ENCODE results near the gene ULBP2.

DNA sequence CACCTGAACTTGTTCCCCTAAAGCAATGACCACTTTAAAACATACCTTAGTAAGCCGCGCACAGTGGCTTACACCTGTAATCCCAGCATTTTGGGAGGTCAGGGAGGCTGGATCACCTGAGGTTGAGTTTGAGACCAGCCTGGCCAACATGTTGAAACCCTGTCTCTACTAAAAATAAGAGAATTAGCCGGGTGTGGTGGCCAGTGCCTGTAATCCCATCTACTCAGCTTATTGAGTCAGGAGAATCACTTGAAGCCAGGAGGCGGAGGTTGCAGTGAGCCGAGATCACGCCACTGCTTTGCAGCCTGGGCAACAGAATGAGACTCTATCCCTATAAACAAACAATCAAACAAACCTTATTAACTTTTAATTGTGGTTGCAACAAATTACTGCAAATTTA is 42.3 kb upstream of the ULBP2 start:
- TF ChIP-seq POLR2A (IDR thresholded peaks at IDR 0.05) = no peak
- TF ChIP-seq, protein P1, sequence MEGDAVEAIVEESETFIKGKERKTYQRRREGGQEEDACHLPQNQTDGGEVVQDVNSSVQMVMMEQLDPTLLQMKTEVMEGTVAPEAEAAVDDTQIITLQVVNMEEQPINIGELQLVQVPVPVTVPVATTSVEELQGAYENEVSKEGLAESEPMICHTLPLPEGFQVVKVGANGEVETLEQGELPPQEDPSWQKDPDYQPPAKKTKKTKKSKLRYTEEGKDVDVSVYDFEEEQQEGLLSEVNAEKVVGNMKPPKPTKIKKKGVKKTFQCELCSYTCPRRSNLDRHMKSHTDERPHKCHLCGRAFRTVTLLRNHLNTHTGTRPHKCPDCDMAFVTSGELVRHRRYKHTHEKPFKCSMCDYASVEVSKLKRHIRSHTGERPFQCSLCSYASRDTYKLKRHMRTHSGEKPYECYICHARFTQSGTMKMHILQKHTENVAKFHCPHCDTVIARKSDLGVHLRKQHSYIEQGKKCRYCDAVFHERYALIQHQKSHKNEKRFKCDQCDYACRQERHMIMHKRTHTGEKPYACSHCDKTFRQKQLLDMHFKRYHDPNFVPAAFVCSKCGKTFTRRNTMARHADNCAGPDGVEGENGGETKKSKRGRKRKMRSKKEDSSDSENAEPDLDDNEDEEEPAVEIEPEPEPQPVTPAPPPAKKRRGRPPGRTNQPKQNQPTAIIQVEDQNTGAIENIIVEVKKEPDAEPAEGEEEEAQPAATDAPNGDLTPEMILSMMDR (IDR thresholded peaks at IDR 0.05) = no peak
